Activated CD8-positive, alpha-beta T cell treated with anti-CD3 and anti-CD28 coated beads, Interleukin-2, amount 10 ng/mL, durations not matched to agents 7 days and 5 days (primary cell): ENCODE data around the gene RPAP2. TPM values are rescaled to one million over a fixed set of nuclear protein-coding genes. Genes with fewer than 3 reads are reported as not detected.
"Not testable (repeated sequence)": the region's sequence is repeated elsewhere in the genome, so short reads cannot be mapped to it uniquely, and the experiment has no call there.

Experiments used
- ATAC-seq: fragments of 150-1000 bp; cut with Tn5 transposase; one replicate; pipeline ENCODE4 v1.10.0; 2021; ENCODE audit warnings: moderate library complexity
- CTCF ChIA-PET: fragments of 350-600 bp; sonication (Branson Sonifier 250); formaldehyde crosslinking; loops from one replicate; lab custom pipeline; 2021; ENCODE audit warnings: antibody characterized with exemption; lab: Charles Lee
- POLR2A ChIA-PET: fragments of 350-600 bp; sonication (Branson Sonifier 250); formaldehyde crosslinking; loops from one replicate; lab custom pipeline; 2021; ENCODE audit warnings: antibody characterized with exemption; lab: Charles Lee
- DNase-seq: peaks from one replicate; pipeline ENCODE4 v3.0.0-alpha.2; 2020
- H3K27ac Mint-ChIP-seq: one replicate; pipeline ENCODE4 v1.8.0; 2021; ENCODE audit warnings: mild to moderate bottlenecking, mixed read lengths
- H3K27me3 Mint-ChIP-seq: one replicate; pipeline ENCODE4 v1.8.0; 2021; ENCODE audit warnings: low read depth, mixed read lengths
- H3K36me3 Mint-ChIP-seq: one replicate; pipeline ENCODE4 v1.8.0; 2021; ENCODE audit warnings: low read depth, mixed read lengths
- H3K4me1 Mint-ChIP-seq: one replicate; pipeline ENCODE4 v1.8.0; 2021; ENCODE audit warnings: low read depth, mixed read lengths
- H3K4me3 Mint-ChIP-seq: one replicate; pipeline ENCODE4 v1.8.0; 2021; ENCODE audit warnings: mild to moderate bottlenecking, mixed read lengths
- H3K9me3 Mint-ChIP-seq: one replicate; pipeline ENCODE4 v1.8.0; 2022; ENCODE audit warnings: mixed read lengths; ENCODE audit not compliant: insufficient read depth
- total RNA-seq, 2 experiments: library from RNA; stranded (reverse); gene quantifications; one replicate each; pipeline ENCODE4 v1.2.3, GENCODE V29; 2021

RPAP2 gene
- total RNA-seq, 2 experiments from 2014 or later = 32.9 to 36.2 TPM

- Mint-ChIP-seq H3K27ac (no peak overlapping the region), H3K4me1 (no peaks in the 10 kb centered on the region), H3K4me3 (no peak overlapping the region), H3K36me3 (no peaks in the 10 kb centered on the region), H3K27me3 (no peaks in the 10 kb centered on the region), H3K9me3 (no peaks in the 10 kb centered on the region)
- DNase-seq = no peak
- ChIA-PET CTCF (no interaction called here), POLR2A (no interaction called here)
- no peak for ATAC-seq
These were observed 131.2 kb downstream of the RPAP2 start for GRCh38 chr1:92430030-92430429.

DNA sequence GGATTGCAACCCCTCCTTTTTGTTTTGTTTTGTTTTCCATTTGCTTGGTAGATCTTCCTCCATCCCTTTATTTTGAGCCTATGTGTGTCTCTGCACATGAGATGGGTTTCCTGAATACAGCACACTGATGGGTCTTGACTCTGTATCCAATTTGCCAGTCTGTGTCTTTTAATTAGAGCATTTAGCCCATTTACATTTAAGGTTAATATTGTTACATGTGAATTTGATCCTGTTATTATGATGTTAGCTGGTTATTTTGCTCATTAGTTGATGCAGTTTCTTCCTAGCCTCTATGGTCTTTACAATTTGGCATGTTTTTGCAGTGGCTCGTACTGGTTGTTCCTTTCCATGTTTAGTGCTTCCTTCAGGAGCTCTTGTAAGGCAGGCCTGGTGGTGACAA lies 135.7 kb downstream of the RPAP2 start:
- H3K27me3 Mint-ChIP-seq, H3K9me3 Mint-ChIP-seq, H3K4me1 Mint-ChIP-seq, H3K36me3 Mint-ChIP-seq, ATAC-seq, H3K4me3 Mint-ChIP-seq, POLR2A ChIA-PET, DNase-seq, H3K27ac Mint-ChIP-seq: not testable (repeated sequence)
- CTCF ChIA-PET = interaction anchor here (1.2 kb wide), 1 partner anchor 25 kb away, joined by 3 read pairs; no protein-coding TSS in a partner anchor

DNA sequence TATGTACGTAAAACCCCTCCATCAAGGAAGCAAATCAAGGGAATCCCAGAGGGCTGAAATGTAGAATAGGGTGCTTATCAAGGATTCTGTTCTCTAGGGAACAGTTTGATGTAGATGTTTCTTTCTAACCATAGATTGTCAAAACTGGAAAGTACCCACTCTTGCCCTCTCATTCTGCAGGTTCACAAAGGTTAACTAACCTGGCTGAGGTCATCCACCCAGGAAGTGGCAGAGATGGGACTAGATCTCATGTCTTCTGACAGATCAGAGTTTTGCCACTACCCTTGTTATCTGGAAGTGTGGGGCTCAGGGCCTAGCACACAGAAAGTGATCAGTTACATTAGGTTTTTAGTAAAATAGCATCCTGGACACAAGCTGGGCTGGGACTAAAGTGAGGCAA lies 140.4 kb downstream of the RPAP2 start:
- ChIA-PET POLR2A (no interaction called here), CTCF (no interaction called here)
- no peak overlapping the region for H3K27ac Mint-ChIP-seq
- no peaks in the 10 kb centered on the region for H3K36me3 Mint-ChIP-seq
- H3K27me3 Mint-ChIP-seq = no peaks in the 10 kb centered on the region
- no peaks in the 10 kb centered on the region for H3K9me3 Mint-ChIP-seq
- ATAC-seq = no peak
- H3K4me3 Mint-ChIP-seq = no peak overlapping the region
- H3K4me1 Mint-ChIP-seq = peaks cover 21% of the 10 kb centered on the region
- DNase-seq = peak; percentile 28

- H3K4me1 Mint-ChIP-seq = peaks cover 23% of the 10 kb centered on the region
- no peaks in the 10 kb centered on the region for H3K36me3 Mint-ChIP-seq
- no peak for DNase-seq
- no peak overlapping the region for H3K27ac Mint-ChIP-seq
- ChIA-PET POLR2A (no interaction called here), CTCF (no interaction called here)
- H3K4me3 Mint-ChIP-seq = no peak overlapping the region
- no peaks in the 10 kb centered on the region for H3K9me3 Mint-ChIP-seq
- H3K27me3 Mint-ChIP-seq = peaks cover 3% of the 10 kb centered on the region
- no peak for ATAC-seq
These were observed 142.4 kb downstream of the RPAP2 start for GRCh38 chr1:92441316-92441696.

- H3K4me1 Mint-ChIP-seq = peaks cover 23% of the 10 kb centered on the region
- H3K36me3 Mint-ChIP-seq = no peaks in the 10 kb centered on the region
- H3K27ac Mint-ChIP-seq = no peak overlapping the region
- no peak overlapping the region for H3K4me3 Mint-ChIP-seq
- H3K9me3 Mint-ChIP-seq = no peaks in the 10 kb centered on the region
- no peak for DNase-seq
- no peak for ATAC-seq
- ChIA-PET POLR2A (interaction anchor here (0.7 kb wide), 1 partner anchor 78 kb away, joined by 4 read pairs; no protein-coding TSS in a partner anchor), CTCF (interaction anchor here (1.0 kb wide), 1 partner anchor 18 kb away, joined by 3 read pairs; no protein-coding TSS in a partner anchor)
- peaks cover 8% of the 10 kb centered on the region for H3K27me3 Mint-ChIP-seq
These were observed 143.0 kb downstream of the RPAP2 start for GRCh38 chr1:92441697-92442342.

- Mint-ChIP-seq H3K27me3 (peaks cover 8% of the 10 kb centered on the region), H3K9me3 (no peaks in the 10 kb centered on the region), H3K4me1 (peaks cover 23% of the 10 kb centered on the region), H3K4me3 (no peak overlapping the region), H3K36me3 (no peaks in the 10 kb centered on the region), H3K27ac (no peak overlapping the region)
- DNase-seq (no peak), ATAC-seq (no peak)
- CTCF ChIA-PET = interaction anchor here (1.0 kb wide), 1 partner anchor 19 kb away, joined by 3 read pairs; no protein-coding TSS in a partner anchor
- POLR2A ChIA-PET = interaction anchor here (0.6 to 0.7 kb wide), 2 partner anchors 16 to 78 kb away, joined by 3 to 4 read pairs; no protein-coding TSS in a partner anchor
These were observed 143.5 kb downstream of the RPAP2 start for GRCh38 chr1:92442351-92442750.

DNA sequence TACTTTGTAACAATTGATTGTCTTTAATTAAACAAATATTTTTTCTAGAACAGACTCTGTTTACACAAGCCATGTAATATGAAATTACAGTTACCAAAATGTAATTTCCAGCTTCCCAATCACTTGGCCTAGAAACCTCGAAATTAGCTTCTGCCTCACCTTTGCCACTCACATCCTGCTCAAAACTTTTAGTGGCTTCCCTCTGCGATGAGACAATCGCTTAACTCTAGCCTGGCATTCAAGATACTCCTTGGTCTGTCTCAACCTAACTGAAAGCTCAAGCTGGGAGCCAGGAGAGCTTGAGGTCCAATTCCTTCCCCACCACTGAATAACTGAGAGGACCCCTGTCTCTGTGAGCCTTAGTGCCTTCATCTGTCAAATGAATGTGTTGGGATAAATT lies 145.0 kb downstream of the RPAP2 start:
- Mint-ChIP-seq H3K4me3 (no peak overlapping the region), H3K4me1 (peaks cover 20% of the 10 kb centered on the region), H3K27ac (no peak overlapping the region), H3K9me3 (no peaks in the 10 kb centered on the region), H3K36me3 (no peaks in the 10 kb centered on the region), H3K27me3 (peaks cover 8% of the 10 kb centered on the region)
- no peak for DNase-seq
- CTCF ChIA-PET = no interaction called here
- no peak for ATAC-seq
- POLR2A ChIA-PET = no interaction called here

GRCh38 chr1:92444351-92444750 lies 145.5 kb downstream of the RPAP2 start:
- Mint-ChIP-seq H3K27me3 (peaks cover 8% of the 10 kb centered on the region), H3K4me3 (no peak overlapping the region), H3K9me3 (no peaks in the 10 kb centered on the region), H3K27ac (no peak overlapping the region), H3K36me3 (no peaks in the 10 kb centered on the region), H3K4me1 (peaks cover 15% of the 10 kb centered on the region)
- ATAC-seq (no peak), DNase-seq (no peak)
- ChIA-PET CTCF (no interaction called here), POLR2A (no interaction called here)

GRCh38 chr1:92445865-92446264 lies 147.0 kb downstream of the RPAP2 start:
- ChIA-PET CTCF (no interaction called here), POLR2A (no interaction called here)
- no peaks in the 10 kb centered on the region for H3K9me3 Mint-ChIP-seq
- H3K4me1 Mint-ChIP-seq = peaks cover 8% of the 10 kb centered on the region
- peaks cover 8% of the 10 kb centered on the region for H3K27me3 Mint-ChIP-seq
- H3K4me3 Mint-ChIP-seq = no peak overlapping the region
- ATAC-seq = no peak
- no peaks in the 10 kb centered on the region for H3K36me3 Mint-ChIP-seq
- no peak for DNase-seq
- H3K27ac Mint-ChIP-seq = no peak overlapping the region

- Mint-ChIP-seq H3K4me1 (peaks cover 8% of the 10 kb centered on the region), H3K4me3 (no peak overlapping the region), H3K36me3 (no peaks in the 10 kb centered on the region), H3K27ac (no peak overlapping the region), H3K9me3 (no peaks in the 10 kb centered on the region), H3K27me3 (peaks cover 8% of the 10 kb centered on the region)
- POLR2A ChIA-PET = no interaction called here
- CTCF ChIA-PET = interaction anchor here (1.1 kb wide), 1 partner anchor 36 kb away, joined by 3 read pairs; no protein-coding TSS in a partner anchor
- ATAC-seq (no peak), DNase-seq (no peak)
These were observed 147.7 kb downstream of the RPAP2 start for GRCh38 chr1:92446546-92446945.

- H3K27me3 Mint-ChIP-seq = peaks cover 8% of the 10 kb centered on the region
- peaks cover 8% of the 10 kb centered on the region for H3K4me1 Mint-ChIP-seq
- CTCF ChIA-PET = interaction anchor here (1.1 kb wide), 1 partner anchor 36 kb away, joined by 3 read pairs; no protein-coding TSS in a partner anchor
- ATAC-seq (no peak), DNase-seq (no peak)
- POLR2A ChIA-PET = no interaction called here
- no peak overlapping the region for H3K27ac Mint-ChIP-seq
- no peaks in the 10 kb centered on the region for H3K36me3 Mint-ChIP-seq
- no peak overlapping the region for H3K4me3 Mint-ChIP-seq
- H3K9me3 Mint-ChIP-seq = no peaks in the 10 kb centered on the region
These were observed 148.3 kb downstream of the RPAP2 start for GRCh38 chr1:92447033-92447681.

GRCh38 chr1:92447976-92448375 lies 149.1 kb downstream of the RPAP2 start:
- DNase-seq = no peak
- Mint-ChIP-seq H3K4me1 (peaks cover 8% of the 10 kb centered on the region), H3K9me3 (no peaks in the 10 kb centered on the region), H3K27me3 (peaks cover 8% of the 10 kb centered on the region), H3K36me3 (no peaks in the 10 kb centered on the region), H3K27ac (no peak overlapping the region), H3K4me3 (no peak overlapping the region)
- ChIA-PET POLR2A (no interaction called here), CTCF (interaction anchor here (1.1 kb wide), 1 partner anchor 37 kb away, joined by 3 read pairs; no protein-coding TSS in a partner anchor)
- ATAC-seq = no peak
